IPS-20b (cell line): ENCODE results near the gene TFDP1.
"Not testable (repeated sequence)": the region's sequence is repeated elsewhere in the genome, so short reads cannot be mapped to it uniquely, and the experiment has no call there.

ENCODE experiments used
- H3K27ac ChIP-seq: one replicate; pipeline ENCODE4 v1.5.1; 2013; ENCODE audit warnings: low read length
- H3K27me3 ChIP-seq: 2 replicates; pipeline ENCODE4 v1.6.1; 2013; ENCODE audit warnings: mild to moderate bottlenecking, low read length, inconsistent platforms; ENCODE audit not compliant: insufficient read depth
- H3K36me3 ChIP-seq: 2 replicates; pipeline ENCODE4 v1.6.1; 2013; ENCODE audit warnings: low read depth, mild to moderate bottlenecking, inconsistent platforms, low read length, moderate library complexity; ENCODE audit not compliant: insufficient read depth
- H3K4me1 ChIP-seq: 2 replicates; pipeline ENCODE4 v1.6.1; 2013; ENCODE audit warnings: mild to moderate bottlenecking, control low read depth, inconsistent platforms, low read length, moderate library complexity; ENCODE audit not compliant: insufficient read depth
- H3K4me3 ChIP-seq: 2 replicates; pipeline ENCODE4 v1.5.1; 2013; ENCODE audit warnings: mild to moderate bottlenecking, low read length, inconsistent platforms
- H3K9ac ChIP-seq: 2 replicates; pipeline ENCODE4 v1.6.1; 2013; ENCODE audit warnings: low read depth, mild to moderate bottlenecking, inconsistent platforms, low read length, moderate library complexity
- H3K9me3 ChIP-seq: 2 replicates; pipeline ENCODE4 v1.6.1; 2013; ENCODE audit warnings: mild to moderate bottlenecking, low read depth, low read length, inconsistent platforms; ENCODE audit not compliant: insufficient read depth

The TFDP1 gene

GRCh38 chr13:113594066-113594821 lies 9.7 kb downstream of the TFDP1 start:
- peaks cover 54% of the 10 kb centered on the region for H3K36me3 ChIP-seq
- H3K9ac ChIP-seq = not testable (repeated sequence)

GRCh38 chr13:113595131-113595530 lies 10.6 kb downstream of the TFDP1 start:
- Histone ChIP-seq H3K4me1 (no peaks in the 10 kb centered on the region), H3K4me3 (no peak overlapping the region), H3K9me3 (no peaks in the 10 kb centered on the region), H3K36me3 (peaks cover 55% of the 10 kb centered on the region), H3K9ac (no peak overlapping the region), H3K27me3 (no peaks in the 10 kb centered on the region), H3K27ac (no peak overlapping the region)

More at GRCh38 chr13:113594066-113594821, 9.7 kb downstream of the TFDP1 start:
- H3K9me3 ChIP-seq, H3K4me3 ChIP-seq, H3K27me3 ChIP-seq, H3K4me1 ChIP-seq, H3K27ac ChIP-seq: not testable (repeated sequence)

DNA sequence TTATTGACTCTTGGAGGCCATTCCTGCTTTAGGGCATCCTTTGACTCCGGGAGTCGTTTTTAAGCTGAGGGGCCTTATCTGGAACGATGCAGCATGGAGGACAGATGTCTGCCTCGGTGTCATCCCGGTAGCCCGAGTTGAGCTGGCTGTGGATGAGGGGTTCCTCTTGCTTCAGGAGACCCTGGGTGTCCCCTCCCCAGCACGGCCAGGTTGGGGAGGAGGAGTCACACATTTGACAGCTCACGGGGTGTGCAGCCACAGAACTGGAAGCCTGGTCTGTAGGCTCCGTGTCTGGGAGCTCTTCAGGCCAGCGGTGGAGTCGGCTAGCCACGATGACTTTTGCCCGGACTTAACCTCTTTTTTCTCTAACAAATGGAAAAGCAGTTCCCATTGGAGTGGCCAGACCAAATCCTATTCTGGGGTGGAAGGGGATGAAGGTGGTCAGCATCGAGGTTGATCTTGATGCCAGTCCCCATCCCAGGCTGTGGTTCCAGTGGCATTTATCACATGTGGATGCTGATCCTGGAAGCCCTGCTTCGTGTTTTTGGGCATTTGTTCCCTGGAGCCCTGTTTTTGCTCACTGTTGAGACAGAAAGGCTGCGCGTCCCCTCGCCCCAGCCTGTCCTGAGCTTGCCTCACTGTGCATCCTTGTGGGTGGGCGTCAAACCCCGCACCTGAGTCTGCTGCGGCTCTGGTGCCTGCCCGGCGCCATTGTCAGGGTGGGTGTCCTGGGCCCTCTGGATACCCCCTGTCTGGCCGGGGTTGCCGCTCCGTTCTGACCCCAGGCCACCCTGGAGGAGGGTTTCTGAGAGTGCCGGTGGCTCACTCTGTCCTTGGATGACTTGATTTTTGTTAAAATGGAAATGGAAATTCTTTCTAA lies 12.0 kb downstream of the TFDP1 start:
- H3K27ac ChIP-seq = no peak overlapping the region
- no peak overlapping the region for H3K4me3 ChIP-seq
- H3K4me1 ChIP-seq = no peaks in the 10 kb centered on the region
- H3K27me3 ChIP-seq = no peaks in the 10 kb centered on the region
- H3K9me3 ChIP-seq = no peaks in the 10 kb centered on the region
- peaks cover 60% of the 10 kb centered on the region for H3K36me3 ChIP-seq
- no peak overlapping the region for H3K9ac ChIP-seq

- Histone ChIP-seq H3K27ac (no peak overlapping the region), H3K4me3 (no peak overlapping the region), H3K9me3 (no peaks in the 10 kb centered on the region), H3K4me1 (peaks cover 2% of the 10 kb centered on the region; the same call in 1 of the 2 replicates), H3K36me3 (peaks cover 52% of the 10 kb centered on the region), H3K9ac (no peak overlapping the region), H3K27me3 (no peaks in the 10 kb centered on the region)
Observed at GRCh38 chr13:113597391-113598080, 13.0 kb downstream of the TFDP1 start.

- H3K4me3 ChIP-seq = no peak overlapping the region
- no peaks in the 10 kb centered on the region for H3K27me3 ChIP-seq
- H3K36me3 ChIP-seq = peaks cover 48% of the 10 kb centered on the region
- no peak overlapping the region for H3K27ac ChIP-seq
- H3K9me3 ChIP-seq = no peaks in the 10 kb centered on the region
- no peak overlapping the region for H3K9ac ChIP-seq
- H3K4me1 ChIP-seq = peaks cover 6% of the 10 kb centered on the region; the same call in 1 of the 2 replicates
Observed at GRCh38 chr13:113598081-113598410, 13.5 kb downstream of the TFDP1 start.

DNA sequence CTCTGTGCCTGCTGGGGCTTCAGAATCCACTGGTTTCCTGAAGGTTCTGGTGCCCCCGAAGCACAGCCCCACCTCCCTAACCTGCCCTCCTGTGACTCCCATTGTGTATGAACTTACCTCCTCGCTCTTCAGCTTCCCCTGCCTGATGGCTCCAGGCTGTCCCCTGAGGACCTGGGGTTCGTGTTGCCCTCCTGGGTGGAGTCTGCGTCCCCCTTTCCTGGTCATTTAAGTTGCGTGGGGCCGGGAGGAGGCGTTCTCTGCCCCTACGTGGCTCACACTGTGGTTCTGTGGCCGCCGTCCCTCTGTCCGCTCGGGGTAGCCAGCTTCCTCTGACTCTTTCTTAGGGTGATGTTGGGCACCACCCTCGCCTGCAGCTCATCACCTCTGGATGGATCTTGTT lies 13.9 kb downstream of the TFDP1 start:
- Histone ChIP-seq H3K27me3 (no peaks in the 10 kb centered on the region), H3K4me1 (peaks cover 6% of the 10 kb centered on the region; the same call in 1 of the 2 replicates), H3K9ac (no peak overlapping the region), H3K36me3 (peaks cover 48% of the 10 kb centered on the region), H3K9me3 (no peaks in the 10 kb centered on the region), H3K4me3 (no peak overlapping the region), H3K27ac (no peak overlapping the region)

DNA sequence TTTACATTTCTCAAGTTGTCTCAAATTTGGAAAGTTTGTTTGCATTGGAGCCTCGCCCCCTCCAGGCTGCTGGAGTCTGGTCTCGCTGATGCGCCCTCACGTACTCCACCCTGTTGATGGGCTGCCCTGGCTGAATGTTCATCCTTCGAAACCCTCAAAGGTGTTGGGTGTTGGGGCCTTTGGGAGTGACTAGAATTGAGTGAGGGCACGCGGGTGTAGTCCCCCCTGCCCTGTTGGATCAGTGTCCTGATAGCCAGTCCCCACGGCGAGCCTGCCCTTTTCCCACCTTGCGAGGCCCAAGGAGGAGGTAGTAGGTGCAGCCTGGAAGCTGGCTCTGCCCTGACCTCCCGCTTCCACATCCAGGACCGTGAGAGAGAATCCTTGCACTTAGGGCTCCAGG lies 14.8 kb downstream of the TFDP1 start:
- no peaks in the 10 kb centered on the region for H3K9me3 ChIP-seq

GRCh38 chr13:113601166-113602070 lies 16.9 kb downstream of the TFDP1 start:
- no peak overlapping the region for H3K4me3 ChIP-seq
- no peaks in the 10 kb centered on the region for H3K27me3 ChIP-seq
- no peak overlapping the region for H3K27ac ChIP-seq
- H3K9ac ChIP-seq = no peak overlapping the region
- H3K4me1 ChIP-seq = peaks cover 6% of the 10 kb centered on the region; the same call in 1 of the 2 replicates
- H3K9me3 ChIP-seq = no peaks in the 10 kb centered on the region
- peaks cover 38% of the 10 kb centered on the region for H3K36me3 ChIP-seq

More for the DNA sequence above, 14.8 kb downstream of the TFDP1 start:
- Histone ChIP-seq H3K9ac (no peak overlapping the region), H3K4me1 (peaks cover 6% of the 10 kb centered on the region; the same call in 1 of the 2 replicates), H3K4me3 (no peak overlapping the region), H3K36me3 (peaks cover 48% of the 10 kb centered on the region), H3K27me3 (no peaks in the 10 kb centered on the region), H3K27ac (no peak overlapping the region)

- Histone ChIP-seq H3K4me1 (peaks cover 6% of the 10 kb centered on the region; the same call in 1 of the 2 replicates), H3K9me3 (no peaks in the 10 kb centered on the region), H3K27ac (no peak overlapping the region), H3K4me3 (no peak overlapping the region), H3K36me3 (peaks cover 29% of the 10 kb centered on the region), H3K27me3 (no peaks in the 10 kb centered on the region), H3K9ac (no peak overlapping the region)
Observed at GRCh38 chr13:113602291-113602988, 17.9 kb downstream of the TFDP1 start.

- H3K4me1 ChIP-seq = peaks cover 6% of the 10 kb centered on the region; the same call in 1 of the 2 replicates
- H3K36me3 ChIP-seq = peaks cover 22% of the 10 kb centered on the region
- H3K27ac ChIP-seq = no peak overlapping the region
- no peak overlapping the region for H3K4me3 ChIP-seq
- H3K9ac ChIP-seq = no peak overlapping the region
- no peaks in the 10 kb centered on the region for H3K27me3 ChIP-seq
- no peaks in the 10 kb centered on the region for H3K9me3 ChIP-seq
Observed at GRCh38 chr13:113603116-113603710, 18.7 kb downstream of the TFDP1 start.
